Stromal cell of bone marrow (primary cell): ENCODE data around the gene WBP1.
"Not testable (repeated sequence)": the region's sequence is repeated elsewhere in the genome, so short reads cannot be mapped to it uniquely, and the experiment has no call there.

ENCODE experiments used
- DNase-seq: peaks from one replicate; pipeline ENCODE4 v3.0.0-alpha.2; 2012; ENCODE audit warnings: low read depth

Gene WBP1

DNA sequence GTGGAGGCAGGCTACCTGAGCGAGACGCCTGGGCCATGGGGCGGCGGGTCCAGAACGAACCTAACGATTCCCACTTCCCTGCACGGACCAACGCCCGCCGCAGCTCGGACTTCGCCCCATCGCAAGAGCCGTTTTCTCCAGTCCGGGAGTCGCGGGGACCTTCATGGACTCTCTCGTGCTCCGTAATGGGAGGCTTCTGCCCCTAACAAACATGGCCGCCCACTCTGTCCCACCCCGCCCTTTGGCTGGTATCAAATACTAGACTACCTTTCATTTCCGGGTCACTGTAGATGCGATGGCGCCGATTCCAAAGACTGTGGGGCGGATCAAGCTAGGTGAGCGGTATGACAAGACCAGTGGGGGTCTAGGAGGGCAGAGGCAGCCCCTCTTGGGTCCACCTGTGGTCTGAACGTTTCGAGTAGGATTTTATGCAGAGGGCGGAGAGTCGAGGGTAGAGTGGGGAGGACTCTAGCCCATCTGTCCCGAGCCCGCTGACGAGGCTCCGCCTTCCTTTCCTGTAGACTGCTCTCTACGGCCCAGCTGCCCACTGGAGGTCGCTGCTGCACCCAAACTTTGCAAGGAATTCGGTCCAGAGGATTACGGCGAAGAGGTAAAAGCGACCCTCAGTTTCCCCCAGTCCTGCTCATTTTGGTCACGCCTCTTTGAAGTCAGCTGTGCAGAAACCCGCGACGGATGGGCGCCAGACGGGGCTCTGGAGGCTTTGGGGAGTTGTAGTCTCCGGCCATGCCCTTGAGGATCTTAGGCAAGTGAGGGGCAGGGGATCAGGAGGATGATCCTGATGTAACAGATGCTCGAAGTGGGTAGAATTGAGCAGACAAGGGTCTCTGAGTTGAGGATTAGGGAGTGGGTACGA, 24.8 kb downstream of the WBP1 start, which contains the start of the genes CCDC142 and TTC31:
TSS of gene CCDC142 (minus strand) at position 198 of the 874 bp plus-strand sequence. CDS start at position 37, 161 bp downstream.
TSS of gene TTC31 (plus strand) at position 281 of the 874 bp plus-strand sequence. CDS start at position 296, 15 bp downstream.
- DNase-seq, result peak; percentile 93

DNA sequence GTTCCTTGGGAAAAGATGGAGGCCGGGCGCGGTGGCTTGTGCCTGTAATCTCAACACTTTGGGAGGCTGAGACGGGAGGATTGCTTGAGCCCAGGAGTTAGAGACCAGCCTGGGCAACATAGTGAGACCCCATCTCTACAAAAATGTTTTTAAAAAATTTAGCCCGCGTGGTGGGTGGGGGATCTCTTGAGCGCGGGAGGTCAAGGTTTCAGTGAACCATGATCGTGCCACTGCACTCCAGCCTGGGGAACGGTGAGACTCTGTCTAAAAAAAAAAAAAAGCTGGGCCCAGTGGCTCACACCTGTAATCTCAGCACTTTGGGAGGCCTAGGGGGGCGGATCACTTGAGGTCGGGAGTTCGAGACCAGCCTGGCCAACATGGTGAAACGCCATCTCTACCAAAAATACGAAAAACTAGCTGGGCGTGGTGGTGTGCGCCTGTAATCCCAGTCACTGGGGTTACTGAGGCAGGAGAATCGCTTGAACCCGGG, 25.5 kb downstream of the WBP1 start:
- not testable (repeated sequence) for DNase-seq

DNA sequence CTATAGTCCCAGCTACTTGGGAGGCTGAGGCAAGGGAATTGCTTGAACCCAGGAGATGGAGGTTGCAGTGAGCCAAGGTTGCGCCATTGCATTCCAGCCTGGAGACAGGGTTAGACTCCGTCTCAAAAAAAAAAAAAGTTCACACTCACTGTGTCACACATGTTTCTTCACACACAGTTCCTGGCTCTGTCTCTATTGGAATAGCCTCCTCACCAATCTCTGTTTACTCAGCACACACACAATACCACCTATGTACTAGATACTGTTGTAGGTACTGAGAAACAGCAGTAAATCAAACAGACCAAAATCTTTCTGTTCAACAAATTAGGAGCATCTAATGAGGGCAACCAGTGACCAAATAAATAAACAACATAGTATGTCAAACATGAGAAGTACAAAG, 27.9 kb downstream of the WBP1 start:
- no peak for DNase-seq

DNA sequence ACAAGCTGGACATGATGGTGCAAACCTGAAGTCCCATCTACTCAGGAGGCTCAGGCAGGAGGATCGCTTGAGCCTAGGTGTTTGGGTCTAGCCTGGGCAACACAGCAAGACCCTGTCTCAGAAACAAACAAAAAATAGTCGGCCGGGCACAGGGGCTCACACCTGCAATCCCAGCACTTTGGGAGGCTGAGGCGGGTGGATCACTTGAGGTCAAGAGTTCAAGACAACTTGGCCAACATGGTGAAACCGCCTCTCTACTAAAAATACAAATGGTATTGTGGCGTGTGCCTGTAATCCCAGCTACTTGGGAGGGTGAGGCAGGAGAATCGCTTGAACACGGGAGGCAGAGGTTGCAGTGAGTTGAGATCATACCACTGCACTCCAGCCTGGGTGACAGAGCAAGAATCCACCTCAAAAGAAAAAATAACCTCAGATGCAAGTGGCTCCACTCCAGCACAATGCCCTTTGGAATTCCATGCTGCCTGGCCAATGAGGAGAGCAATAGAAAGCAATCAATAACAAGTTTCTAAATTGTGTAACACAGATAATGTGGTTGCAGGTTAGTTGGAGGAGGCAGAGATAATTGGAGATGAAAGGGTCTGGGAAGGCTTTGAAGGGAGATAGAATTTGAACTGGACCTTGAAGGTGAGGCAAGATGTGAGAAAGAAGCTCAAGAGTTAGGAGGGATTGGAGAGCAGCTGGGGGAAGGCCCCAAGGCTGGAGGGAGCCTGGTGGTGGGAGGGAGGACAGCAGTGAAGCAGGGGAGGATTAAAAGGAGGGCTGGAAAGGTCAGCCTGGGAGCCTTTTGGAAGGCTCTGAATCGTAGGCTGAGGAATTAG, 30.6 kb downstream of the WBP1 start:
- DNase-seq, result no peak

DNA sequence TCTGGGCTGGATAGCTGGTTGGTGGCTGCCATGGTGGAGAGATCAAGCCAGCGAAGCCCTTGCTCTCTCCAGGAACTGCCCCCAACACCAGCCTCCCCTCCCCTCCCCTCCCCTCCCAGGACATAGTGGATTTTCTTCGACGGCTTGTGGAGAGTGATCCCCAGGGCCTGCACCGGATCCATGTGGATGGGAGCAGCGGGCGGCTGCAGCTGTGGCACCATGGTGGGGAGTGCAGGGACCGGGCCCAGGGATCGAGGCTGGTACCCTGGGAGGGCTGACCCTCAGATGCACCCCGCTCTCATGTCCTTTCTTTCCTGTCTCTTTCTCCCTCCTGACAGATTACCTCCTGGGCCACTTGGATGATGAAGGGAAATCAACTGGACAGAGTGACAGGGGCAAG, 31.7 kb downstream of the WBP1 start:
- DNase-seq, result no peak

DNA sequence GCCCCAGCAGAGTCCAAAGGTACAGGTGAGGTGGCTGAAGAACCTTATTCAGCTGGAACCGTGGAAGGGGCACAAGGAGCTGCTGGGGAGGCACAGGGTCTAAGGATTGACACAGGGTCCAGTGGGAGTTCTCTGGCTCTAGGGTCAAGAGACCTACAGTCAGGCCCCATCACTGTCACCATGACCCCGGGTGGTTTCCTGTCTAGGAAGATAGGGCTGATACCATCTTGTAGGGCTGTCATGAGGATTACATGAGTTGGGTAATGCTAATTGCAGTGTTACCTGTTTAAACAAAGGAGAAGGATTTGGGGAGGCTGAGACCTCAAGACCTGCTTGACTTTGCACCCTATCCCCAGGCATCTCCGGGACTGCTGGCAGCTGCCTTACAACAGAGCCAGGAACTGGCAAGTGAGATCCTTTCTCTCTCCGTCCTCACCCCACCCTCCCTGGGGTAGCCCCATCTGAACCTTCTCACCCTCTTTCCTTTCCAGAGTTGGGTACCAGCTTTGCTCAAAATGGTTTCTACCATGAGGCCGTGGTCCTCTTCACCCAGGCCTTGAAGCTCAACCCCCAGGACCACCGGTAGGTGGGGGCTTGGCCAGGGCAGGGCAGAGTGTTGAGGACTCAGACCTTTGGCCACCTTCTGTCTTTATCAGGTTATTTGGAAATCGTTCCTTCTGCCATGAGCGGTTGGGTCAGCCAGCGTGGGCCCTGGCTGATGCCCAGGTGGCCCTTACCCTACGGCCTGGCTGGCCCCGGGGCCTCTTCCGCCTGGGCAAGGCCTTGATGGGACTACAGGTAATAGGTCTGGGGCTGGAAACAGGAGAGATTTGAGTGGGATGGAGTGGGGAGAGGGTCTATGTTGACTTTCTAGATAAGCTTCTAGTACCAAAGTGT, 33.7 kb downstream of the WBP1 start:
- DNase-seq, result no peak

DNA sequence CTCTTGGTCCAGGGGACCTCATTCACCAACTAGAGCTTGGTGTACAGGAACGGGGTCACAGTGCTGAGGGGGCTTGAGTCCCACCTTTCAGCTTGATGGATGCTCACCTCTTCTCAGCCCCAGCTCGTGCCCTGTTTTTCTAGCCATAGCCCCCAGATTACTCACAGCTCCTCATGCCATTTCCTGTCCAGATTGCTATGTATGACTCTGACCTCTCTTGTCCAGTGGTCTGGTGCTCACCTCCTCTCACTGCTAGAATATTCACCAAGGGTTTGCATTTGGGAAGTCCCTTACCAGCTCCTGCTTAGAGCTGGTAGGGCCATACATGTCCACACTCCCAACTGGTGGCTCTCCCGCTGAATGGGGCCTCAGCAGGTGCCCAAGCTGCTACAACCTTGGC, 35.3 kb downstream of the WBP1 start:
- DNase-seq, result no peak

DNA sequence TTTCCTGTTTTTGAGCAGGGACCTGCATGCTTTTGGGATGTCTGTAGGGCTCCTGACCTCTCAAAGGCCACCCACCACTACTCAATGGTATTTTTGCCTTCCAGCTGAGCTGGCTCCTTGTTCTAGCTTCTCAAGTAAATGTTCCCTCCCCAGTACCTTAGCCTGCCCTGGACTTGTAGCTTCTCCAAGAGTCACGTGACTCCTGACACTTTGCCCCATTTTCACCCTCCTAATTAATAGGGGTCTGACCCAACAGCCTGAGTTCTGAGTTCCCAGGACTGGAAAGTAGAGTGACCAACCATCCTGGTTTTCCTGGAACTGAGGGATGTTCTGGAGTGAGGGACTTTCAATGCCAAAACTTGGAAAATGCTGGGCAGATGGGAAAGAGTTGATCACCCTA, 37.2 kb downstream of the WBP1 start:
- no peak for DNase-seq

DNA sequence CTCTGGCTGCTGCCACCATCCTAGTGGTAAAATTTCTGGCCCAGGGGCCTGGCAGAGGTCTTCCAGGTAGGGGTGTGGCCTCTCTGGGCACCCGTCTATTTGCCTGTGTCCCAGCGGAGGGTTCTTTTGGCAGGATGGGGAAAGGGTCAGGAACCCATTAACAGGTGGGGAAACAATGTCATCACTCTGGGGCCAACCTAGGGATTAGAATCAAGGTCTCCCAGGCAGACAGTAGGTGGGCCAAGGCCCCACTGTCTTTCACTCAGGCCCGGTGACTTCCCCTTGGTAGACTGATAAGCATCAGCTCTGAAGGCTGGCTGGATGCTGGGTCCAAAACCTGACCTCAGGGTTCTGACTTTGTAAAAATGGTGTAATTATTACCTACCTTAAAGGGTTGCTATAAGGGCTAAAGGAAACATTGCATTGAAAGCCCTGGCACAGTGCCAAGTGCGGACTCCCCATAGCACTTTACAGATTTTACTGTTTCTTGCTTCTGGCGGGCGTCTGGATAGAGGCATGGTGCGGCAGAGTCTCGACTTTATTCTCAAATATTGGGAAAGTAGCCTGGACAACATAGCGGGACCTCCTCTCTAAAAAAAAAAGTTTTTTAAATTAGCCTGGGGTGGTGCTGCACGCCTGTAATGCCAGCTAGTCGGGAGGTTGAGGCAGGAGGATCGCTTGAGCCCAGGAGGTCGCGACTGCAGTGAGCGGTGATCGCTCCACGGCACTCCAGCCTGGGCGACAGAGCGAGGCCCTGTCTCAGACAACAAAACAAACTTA, 38.9 kb downstream of the WBP1 start:
- no peak for DNase-seq

DNA sequence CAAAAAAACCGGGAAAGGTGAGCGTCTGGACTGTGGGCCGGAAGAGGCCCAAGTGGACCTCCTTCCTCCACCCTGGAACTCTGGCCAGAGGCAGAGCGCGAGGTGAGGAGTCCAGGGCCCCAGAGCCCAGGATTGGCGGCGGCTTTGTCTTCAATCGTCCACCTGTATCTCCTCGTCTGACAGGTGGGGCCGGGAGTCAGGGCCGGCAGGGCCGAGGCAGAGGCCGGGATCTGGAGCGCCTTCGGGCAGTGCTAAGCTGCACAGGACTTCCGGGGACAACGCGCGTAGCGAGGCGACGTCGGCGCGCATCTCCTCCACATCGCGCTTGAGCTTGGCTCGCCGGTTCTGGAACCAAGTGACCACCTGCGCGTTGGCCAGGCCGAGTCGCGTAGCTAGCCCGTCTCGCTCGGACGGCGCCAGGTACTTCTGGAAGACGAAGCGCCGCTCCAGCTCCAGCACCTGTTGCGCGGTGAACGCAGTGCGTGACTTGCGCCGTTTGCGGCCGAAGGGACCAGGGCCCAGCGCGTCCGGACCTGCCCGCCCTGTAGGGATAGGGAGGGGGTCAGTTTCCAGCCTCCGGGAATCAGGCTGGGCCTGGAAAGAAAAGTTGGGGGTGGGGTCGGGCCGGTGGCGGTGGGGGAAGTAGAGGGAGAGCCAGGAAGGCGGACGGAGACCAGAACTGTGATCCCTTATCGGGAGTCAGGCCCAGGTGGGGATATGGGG, 39.7 kb downstream of the WBP1 start:
- no peak for DNase-seq

DNA sequence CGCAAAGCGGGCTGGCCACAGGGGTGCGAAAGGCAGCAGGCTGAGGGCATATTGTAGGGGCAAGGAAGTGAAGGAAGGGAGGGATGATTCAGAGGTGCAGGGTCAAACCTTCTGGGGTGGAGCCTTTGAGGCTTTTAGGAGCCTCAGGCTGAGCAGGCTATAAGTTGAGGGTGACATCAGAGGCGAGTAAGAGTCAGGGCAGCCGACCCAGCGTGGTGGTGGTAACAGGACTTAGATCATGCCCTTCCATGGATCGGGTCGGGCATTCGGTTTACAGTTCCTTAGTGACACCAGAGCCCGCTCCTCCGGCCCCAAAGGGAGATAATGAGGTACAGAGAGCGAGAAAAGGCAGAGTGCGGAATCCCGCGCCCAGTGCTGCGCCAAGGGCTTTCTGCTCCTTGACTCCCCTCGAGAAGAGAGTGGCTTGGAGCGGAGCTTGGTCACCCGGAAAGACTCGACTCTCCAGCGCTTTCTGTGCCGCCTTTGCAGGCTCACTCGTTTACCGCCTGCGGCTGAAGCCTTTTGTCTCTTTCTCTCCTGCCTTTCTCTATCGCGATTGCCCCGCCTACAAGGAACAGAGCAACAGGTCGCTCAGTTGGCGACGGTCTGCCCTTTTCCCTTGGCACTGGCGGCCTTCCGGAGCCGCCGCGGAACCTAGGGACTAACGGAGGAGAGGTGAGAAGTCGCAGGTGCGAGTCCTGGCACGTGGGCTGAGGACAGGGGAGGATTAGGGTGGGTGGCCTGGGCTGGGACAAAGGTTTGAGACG, 40.4 kb downstream of the WBP1 start:
- no peak for DNase-seq

DNA sequence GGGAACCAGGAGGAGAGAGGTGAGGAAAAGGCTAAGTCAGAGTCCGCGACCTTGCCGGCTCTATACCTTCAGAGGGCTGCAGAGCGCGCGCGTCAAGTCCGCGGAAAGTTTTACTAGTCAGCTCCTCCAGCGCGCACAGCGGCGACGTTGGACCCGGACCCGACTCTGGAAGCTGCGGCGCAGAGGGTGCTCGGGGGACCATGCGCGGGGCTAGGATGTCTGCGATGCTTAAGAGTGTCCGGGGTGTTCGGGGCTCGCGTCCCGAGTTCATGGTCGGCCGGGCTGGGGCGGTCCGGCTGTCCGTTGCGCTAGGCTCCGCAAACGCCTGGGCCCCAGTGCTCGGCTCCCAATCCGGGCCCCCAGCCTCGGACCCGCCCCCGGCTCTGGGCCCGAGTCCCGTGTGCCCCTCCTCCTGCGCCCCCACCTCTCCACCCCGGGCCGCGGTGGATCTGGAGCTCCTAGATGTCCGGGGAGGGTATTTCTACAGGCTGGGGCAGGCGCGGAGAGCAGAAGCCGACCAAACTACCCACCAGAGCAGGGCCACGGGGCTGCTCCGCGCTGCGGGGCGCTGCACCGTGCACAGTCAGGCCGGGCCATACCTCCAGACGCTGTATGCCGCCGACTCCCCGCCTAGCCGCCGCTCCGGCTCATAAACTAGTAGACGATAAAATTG, 41.2 kb downstream of the WBP1 start, which contains the start of gene LBX2:
TSS of gene LBX2 (minus strand) at position 337 of the 673 bp plus-strand sequence. CDS start at position 271, 66 bp downstream.
- no peak for DNase-seq

DNA sequence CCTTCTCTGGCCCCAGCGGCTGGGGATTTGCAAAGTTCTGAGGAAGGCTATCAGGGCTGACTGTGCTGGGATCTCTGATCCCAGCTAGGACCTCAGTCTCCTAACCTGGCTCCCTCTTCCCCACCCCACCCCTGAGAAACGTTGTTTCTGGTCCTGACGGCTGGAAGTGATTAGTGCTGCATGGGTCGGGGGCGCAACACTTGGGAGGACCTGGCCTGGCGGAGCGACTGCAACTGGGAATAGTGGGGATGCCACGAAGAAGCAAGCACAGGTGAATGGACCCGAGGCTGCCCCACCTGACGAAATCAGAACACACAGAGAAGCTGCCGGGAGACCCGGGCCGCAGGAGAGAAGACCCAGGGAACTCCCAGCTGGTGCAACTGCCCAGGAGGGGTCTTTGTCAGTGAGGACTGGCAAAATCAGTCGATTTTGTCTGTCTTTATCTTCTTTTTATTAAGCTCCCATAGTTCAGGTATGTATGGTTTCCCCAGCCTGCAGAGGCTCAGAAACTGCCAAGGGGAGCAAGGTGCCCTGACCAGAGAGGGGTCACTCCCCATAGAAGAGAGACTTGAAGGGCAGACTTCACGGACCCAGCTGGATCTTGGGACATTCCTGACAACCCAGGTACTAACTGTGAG, 41.8 kb downstream of the WBP1 start:
- no peak for DNase-seq

DNA sequence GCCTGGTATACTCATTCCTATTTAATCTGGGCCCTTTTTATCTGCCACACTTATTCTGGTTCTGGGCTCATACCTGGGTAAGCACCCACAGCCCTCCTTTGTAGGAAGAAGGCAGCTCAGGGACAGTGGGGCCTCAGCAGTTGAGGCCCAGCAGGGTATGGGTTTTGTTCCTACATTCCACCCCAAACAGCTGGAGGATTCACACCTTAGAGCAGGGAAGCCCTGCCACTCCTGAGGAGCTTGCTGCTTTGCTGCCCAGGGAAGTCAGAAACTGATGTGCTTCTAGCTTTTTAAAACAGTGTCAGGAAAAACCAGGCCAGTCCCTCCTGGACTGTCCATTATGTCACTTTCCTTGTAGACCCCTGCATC, 42.3 kb downstream of the WBP1 start:
- no peak for DNase-seq

DNA sequence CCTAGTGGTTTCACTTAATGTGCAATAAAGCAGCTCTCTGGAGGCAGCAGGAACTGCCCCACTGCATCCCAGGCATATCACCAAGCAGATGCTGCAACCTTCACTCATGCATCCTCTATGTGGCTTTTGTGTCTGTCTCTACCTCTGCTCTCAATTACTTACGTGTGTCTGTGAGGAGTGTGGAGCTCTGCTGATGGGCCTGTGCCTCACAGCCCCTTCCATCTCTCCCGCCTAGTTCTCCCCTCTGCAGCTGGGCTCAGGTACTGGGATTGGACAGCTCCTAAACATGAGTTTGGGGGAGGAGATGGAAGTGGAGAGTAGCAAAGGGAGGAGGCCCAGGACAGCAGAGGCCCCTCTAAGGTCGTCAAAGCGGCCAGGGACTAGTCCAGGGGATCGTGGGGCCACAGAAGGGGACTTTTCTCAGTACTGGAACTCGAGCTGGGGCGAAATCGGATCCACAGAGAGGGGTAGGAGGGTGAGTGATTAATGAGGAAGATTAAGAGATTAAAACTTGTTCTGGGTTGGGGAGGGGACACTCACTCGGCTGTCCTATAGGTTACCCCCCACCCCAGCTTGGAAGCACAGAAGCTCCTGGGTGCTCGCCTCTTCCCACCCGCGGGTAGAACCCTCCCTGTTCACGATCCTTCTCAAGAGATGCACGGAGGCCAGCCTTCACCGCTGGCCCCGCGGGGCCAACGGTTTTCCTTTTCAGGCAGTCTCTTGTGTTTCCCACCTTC, 43.3 kb downstream of the WBP1 start:
- no peak for DNase-seq

DNA sequence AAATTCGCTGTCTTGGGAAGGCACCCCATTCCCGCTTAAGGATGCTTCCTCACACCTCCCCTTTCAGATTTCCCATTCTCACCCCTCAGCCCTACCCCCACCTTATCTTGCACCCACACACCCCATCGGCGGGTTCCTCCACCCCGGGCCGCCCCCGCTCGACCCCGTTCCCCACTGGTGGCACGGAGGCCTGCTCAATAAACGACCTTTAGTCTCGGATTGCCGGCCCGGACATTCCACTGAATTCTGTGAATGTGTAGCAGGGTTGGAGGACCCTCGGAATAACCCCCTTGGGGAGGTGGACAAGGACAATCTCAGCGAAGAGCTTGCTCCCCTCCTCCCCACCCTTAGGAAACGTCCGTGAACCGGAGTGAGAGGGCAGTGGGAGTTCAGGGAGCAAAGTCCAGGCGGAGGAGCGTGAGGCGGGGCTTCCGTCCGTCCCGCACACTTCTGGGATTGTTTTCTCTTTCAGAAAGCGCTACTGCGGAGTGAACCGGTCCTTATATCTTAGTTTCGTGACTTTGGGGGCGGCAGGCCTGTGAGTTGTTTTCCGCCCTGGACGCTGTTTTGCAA, 44.0 kb downstream of the WBP1 start:
- no peak for DNase-seq
